ENCODE data around the gene KDM4C.

DNA sequence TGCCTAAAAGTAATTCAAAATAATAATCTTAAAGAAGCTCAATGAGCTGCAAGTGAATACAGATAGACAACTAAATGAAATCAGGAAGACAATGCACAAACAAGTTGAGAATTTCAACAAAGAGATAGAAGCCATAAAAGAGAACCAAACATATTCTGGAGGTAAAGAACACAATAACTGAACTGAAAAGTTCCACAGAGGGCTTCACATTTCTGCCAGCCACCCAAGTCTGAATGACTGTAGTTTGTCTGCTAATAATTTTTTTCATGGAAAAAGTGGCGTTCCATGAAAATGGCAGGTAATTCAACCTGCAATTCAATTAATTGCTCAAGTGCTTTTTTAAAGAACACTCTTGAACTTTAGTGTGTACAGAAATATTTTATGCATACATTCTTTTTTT lies 251.3 kb downstream of the KDM4C start:
- no peak for TF ChIP-seq CTCF (IDR thresholded peaks at IDR 0.05)
- TF ChIP-seq POLR2A (IDR thresholded peaks at IDR 0.05), result no peak
- TF ChIP-seq POLR2AphosphoS5 (IDR thresholded peaks at IDR 0.05), result no peak
